HG02943 (cell line): ENCODE measurements around the gene ABCG1.

Source experiments
- ATAC-seq: cut with Tn5 transposase; IDR thresholded peaks from one replicate; pipeline ENCODE4 v1.9.1; 2021; ENCODE audit warnings: mild to moderate bottlenecking, low read depth, moderate library complexity; ENCODE audit not compliant: unreplicated experiment

The ABCG1 gene

GRCh38 chr21:42314616-42315295 lies 95.8 kb downstream of the ABCG1 start:
- no peak for ATAC-seq

GRCh38 chr21:42315296-42315891 lies 96.5 kb downstream of the ABCG1 start, which contains the start of gene TFF3:
Gene TFF3 (minus strand): TSS chr21:42315409. CDS start chr21:42315374, 35 bp downstream.
- no peak for ATAC-seq

GRCh38 chr21:42316891-42317290 lies 98.0 kb downstream of the ABCG1 start:
- no peak for ATAC-seq

GRCh38 chr21:42317341-42317741 lies 98.4 kb downstream of the ABCG1 start:
- ATAC-seq: no peak

GRCh38 chr21:42317826-42318746 lies 99.1 kb downstream of the ABCG1 start:
- no peak for ATAC-seq

GRCh38 chr21:42319376-42319775 lies 100.4 kb downstream of the ABCG1 start:
- no peak for ATAC-seq

- no peak for ATAC-seq
These were observed 101.1 kb downstream of the ABCG1 start for GRCh38 chr21:42319851-42320572.

- ATAC-seq: no peak
These were observed 101.9 kb downstream of the ABCG1 start for GRCh38 chr21:42320791-42321190.

- ATAC-seq: no peak
These were observed 102.3 kb downstream of the ABCG1 start for GRCh38 chr21:42321231-42321630.

GRCh38 chr21:42321845-42322244 lies 102.9 kb downstream of the ABCG1 start:
- ATAC-seq: no peak

- no peak for ATAC-seq
These were observed 106.0 kb downstream of the ABCG1 start for GRCh38 chr21:42324896-42325295.

GRCh38 chr21:42330380-42331371 lies 111.7 kb downstream of the ABCG1 start:
- ATAC-seq: no peak

GRCh38 chr21:42331660-42332059 lies 112.7 kb downstream of the ABCG1 start:
- no peak for ATAC-seq

- no peak for ATAC-seq
These were observed 113.8 kb downstream of the ABCG1 start for GRCh38 chr21:42332557-42333317.

- ATAC-seq: no peak
These were observed 117.1 kb downstream of the ABCG1 start for GRCh38 chr21:42336054-42336453.

GRCh38 chr21:42337276-42337675 lies 118.3 kb downstream of the ABCG1 start:
- ATAC-seq: no peak

GRCh38 chr21:42337830-42338728 lies 119.1 kb downstream of the ABCG1 start:
- ATAC-seq: no peak
